ENCODE data around the gene ARHGEF1. TPM values are rescaled to one million over a fixed set of nuclear protein-coding genes. Genes with fewer than 3 reads are reported as not detected.

ARHGEF1 gene
- total RNA-seq, 1 donor = 35.0 TPM

DNA sequence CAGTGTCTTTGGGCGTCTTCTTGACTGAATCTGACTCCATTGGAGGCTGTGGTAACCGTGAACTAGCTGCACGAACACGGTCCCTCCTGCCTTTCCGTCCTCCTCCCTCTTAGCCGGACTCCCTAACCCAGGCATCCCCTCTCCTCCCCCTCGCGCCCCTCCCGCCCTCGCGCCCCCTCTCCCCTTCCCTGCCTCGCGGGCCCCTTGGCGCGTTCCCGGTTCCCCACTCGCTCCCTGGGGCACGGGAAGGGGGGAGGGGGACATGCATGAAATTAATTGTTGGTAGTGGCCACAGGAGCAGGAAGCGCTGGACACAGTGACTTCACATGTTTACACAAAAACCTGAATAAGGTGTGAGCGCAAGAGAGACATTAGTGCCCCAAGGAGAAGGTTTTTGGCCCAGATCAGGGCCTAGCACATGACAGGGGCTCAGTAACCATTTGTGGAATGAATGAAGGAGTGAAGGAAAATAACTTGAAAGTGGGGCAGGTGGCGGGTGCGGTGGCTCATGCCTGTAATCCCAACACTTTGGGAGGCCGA is 37.9 kb upstream of the ARHGEF1 start:
- TF ChIP-seq CTCF (IDR thresholded peaks at IDR 0.05; ENCODE audit: insufficient read depth, low read depth, low read length) = no peak
- no peak for DNase-seq (ENCODE audit: low read depth)
- H3K4me3 ChIP-seq (ENCODE audit: low read depth, low read length) = no peak overlapping the region

GRCh38 chr19:41847351-41848105 is 35.5 kb upstream of the ARHGEF1 start:
- H3K4me3 ChIP-seq (ENCODE audit: low read depth, low read length) = no peak overlapping the region
- no peak for DNase-seq (ENCODE audit: low read depth)
- TF ChIP-seq CTCF (IDR thresholded peaks at IDR 0.05; ENCODE audit: insufficient read depth, low read depth, low read length) = no peak

DNA sequence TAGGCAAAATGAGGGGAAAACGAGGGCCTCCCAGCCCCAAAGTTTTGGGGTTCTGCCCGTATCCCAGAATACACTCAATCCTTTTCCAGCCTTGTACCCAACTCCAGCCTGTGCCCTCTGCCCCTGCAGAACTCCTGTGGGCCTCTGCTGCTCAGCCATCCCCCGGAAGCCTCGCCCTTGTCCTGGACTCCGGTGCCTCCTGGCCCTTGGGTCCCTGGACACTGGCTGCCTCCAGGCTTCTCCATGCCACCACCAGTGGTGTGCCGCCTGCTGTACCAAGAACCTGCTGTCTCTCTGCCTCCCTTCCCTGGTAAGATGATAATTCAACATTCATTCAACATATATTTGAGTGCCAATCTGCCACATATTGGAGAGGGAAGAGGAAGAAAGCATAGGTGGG is 34.3 kb upstream of the ARHGEF1 start:
- no peak overlapping the region for H3K4me3 ChIP-seq (ENCODE audit: low read depth, low read length)
- DNase-seq (ENCODE audit: low read depth) = no peak
- no peak for TF ChIP-seq CTCF (IDR thresholded peaks at IDR 0.05; ENCODE audit: insufficient read depth, low read depth, low read length)

DNA sequence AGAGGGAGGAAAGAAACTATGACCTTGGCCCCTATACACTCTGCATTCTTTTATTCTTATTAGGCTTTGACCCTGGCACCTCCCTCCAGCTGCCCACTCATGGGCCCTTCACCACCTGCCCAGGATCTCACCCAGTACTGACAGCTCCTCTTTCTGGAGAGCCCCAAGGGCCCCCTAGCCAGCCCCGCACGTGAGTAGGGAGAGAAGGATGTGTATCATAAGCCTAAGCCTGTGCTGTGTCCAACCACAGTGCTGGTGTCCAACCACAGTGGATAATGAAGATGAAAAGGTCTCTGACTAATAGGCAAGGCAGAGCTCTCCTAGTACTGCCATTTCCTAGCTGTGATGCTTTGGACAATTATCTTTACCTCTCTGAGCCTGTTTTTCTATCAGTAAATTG is 33.9 kb upstream of the ARHGEF1 start:
- DNase-seq (ENCODE audit: low read depth) = no peak
- no peak for TF ChIP-seq CTCF (IDR thresholded peaks at IDR 0.05; ENCODE audit: insufficient read depth, low read depth, low read length)

GRCh38 chr19:41850381-41850780 is 32.6 kb upstream of the ARHGEF1 start:
- DNase-seq (ENCODE audit: low read depth) = no peak
- no peak for TF ChIP-seq CTCF (IDR thresholded peaks at IDR 0.05; ENCODE audit: insufficient read depth, low read depth, low read length)

More for the DNA sequence above, 33.9 kb upstream of the ARHGEF1 start:
- H3K4me3 ChIP-seq (ENCODE audit: low read depth, low read length) = no peak overlapping the region

DNA sequence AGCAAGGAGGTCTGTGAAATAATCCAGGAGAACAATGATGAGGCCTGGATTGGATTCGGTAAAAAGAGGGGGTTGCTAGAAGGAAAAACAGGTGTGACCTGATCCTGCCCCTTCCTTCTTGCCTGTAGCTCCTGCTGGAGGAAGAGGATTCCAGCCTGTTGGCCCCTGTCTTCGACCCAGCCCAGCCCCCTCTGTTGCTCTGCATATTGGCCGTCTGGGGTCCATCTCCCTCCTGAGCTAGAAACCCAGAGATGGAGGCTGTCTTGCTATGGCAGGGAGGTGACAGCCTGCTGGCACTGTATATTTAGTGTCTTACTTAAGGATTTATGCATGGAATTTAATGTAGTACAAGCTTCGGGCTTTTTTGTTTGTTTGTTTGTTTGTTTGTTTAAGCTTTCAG is 31.5 kb upstream of the ARHGEF1 start:
- H3K4me3 ChIP-seq (ENCODE audit: low read depth, low read length) = no peak overlapping the region
- no peak for DNase-seq (ENCODE audit: low read depth)
- no peak for TF ChIP-seq CTCF (IDR thresholded peaks at IDR 0.05; ENCODE audit: insufficient read depth, low read depth, low read length)

More at GRCh38 chr19:41850381-41850780, 32.6 kb upstream of the ARHGEF1 start:
- no peak overlapping the region for H3K4me3 ChIP-seq (ENCODE audit: low read depth, low read length)

All from fibroblast of villous mesenchyme (primary cell).